ENCODE data around the gene NNAT. TPM values are rescaled to one million over a fixed set of nuclear protein-coding genes. Genes with fewer than 3 reads are reported as not detected.

The NNAT gene
- total RNA-seq, 1 donor from 2014 or later = 0.83 TPM

DNA sequence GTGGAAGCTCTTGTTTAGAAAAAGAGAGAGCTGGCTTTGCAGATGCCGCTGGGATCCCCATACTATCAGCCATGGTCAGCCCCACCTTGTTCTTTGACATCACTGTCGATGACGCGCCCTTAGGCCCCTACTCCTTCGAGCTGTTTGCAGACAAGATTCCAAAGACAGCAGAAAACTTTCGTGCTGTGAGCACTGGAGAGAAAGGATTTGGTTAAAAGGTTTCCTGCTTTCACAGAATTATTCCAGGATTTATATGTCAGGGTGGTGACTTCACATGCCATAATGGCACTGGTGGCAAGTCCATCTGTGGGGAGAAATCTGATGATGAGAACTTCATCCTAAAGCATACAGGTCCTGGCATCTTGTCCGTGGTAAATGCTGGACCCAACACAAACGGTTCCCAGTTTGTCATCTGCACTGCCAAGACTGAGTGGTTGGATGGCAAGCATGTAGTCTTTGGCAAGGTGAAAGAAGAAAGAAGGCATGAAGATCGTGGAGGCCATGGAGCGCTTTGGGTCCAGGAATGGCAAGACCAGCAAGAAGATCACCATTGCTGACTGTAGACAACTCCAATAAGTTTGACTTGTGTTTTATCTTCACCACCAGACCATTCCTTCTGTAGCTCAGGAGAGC is 9.0 kb downstream of the NNAT start:
- H3K27ac ChIP-seq = no peak overlapping the region
- intact Hi-C loops (cut with DNase I) = loop anchor here (10.0 kb wide), 2 partner anchors 255 to 325 kb away; no protein-coding TSS in a partner anchor
- H3K4me3 ChIP-seq = no peak overlapping the region
- no peak for ATAC-seq
- peaks cover 3% of the 10 kb centered on the region for H3K27me3 ChIP-seq (ENCODE audit: low read depth)
- no peak for DNase-seq
- H3K9me3 ChIP-seq = no peaks in the 10 kb centered on the region
- TF ChIP-seq, protein P1, sequence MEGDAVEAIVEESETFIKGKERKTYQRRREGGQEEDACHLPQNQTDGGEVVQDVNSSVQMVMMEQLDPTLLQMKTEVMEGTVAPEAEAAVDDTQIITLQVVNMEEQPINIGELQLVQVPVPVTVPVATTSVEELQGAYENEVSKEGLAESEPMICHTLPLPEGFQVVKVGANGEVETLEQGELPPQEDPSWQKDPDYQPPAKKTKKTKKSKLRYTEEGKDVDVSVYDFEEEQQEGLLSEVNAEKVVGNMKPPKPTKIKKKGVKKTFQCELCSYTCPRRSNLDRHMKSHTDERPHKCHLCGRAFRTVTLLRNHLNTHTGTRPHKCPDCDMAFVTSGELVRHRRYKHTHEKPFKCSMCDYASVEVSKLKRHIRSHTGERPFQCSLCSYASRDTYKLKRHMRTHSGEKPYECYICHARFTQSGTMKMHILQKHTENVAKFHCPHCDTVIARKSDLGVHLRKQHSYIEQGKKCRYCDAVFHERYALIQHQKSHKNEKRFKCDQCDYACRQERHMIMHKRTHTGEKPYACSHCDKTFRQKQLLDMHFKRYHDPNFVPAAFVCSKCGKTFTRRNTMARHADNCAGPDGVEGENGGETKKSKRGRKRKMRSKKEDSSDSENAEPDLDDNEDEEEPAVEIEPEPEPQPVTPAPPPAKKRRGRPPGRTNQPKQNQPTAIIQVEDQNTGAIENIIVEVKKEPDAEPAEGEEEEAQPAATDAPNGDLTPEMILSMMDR (IDR thresholded peaks at IDR 0.05) = no peak
- H3K4me1 ChIP-seq = peaks cover 34% of the 10 kb centered on the region
- H3K36me3 ChIP-seq = no peaks in the 10 kb centered on the region

DNA sequence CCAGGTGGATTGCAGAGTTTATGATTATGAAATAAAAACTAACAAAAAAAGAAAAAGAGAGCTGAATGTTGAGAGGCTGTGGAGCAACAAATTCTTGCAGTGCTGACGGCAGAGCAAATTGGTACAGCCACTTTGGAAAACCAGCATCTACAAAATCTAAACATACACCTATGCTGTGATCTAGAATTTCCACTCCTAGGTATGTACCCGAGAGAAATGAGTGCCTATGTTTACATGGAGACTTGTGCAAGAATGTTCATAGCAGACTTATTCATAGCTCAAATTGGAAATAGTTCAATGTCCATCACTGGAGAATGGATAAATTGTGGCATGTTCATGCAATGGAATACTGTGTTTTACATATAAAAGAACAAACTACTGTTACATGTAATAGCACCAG is 9.6 kb downstream of the NNAT start:
- ATAC-seq (no peak), DNase-seq (no peak)
- Histone ChIP-seq H3K4me3 (no peak overlapping the region), H3K27me3 (ENCODE audit: low read depth) (peaks cover 3% of the 10 kb centered on the region), H3K4me1 (peaks cover 28% of the 10 kb centered on the region), H3K27ac (no peak overlapping the region), H3K36me3 (no peaks in the 10 kb centered on the region), H3K9me3 (no peaks in the 10 kb centered on the region)
- intact Hi-C loops (cut with DNase I) = loop anchor here (10.0 kb wide), 2 partner anchors 256 to 326 kb away; no protein-coding TSS in a partner anchor
- TF ChIP-seq, protein P1 (IDR thresholded peaks at IDR 0.05) = no peak

DNA sequence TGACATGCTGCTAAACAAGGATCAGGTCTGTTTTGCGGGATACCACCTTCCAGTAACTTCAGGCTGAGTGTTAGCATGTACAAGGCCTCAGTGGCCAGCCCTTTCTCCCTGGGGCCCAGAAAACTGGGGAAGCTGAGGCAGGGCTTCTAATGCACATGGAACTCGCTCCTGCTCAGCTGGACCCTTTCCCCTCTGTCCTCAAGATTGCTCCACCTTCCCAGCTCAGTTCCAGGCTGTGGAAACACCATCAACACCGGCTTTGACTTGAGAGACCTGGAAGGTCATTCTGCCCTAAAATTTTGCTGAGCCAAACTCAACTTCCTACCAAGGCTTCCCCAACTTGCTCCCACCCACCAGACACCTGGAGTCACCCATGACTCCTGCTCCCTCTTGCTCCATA is 10.8 kb downstream of the NNAT start:
- no peak overlapping the region for H3K27ac ChIP-seq
- TF ChIP-seq, protein P1 (IDR thresholded peaks at IDR 0.05) = no peak
- H3K9me3 ChIP-seq = no peaks in the 10 kb centered on the region

DNA sequence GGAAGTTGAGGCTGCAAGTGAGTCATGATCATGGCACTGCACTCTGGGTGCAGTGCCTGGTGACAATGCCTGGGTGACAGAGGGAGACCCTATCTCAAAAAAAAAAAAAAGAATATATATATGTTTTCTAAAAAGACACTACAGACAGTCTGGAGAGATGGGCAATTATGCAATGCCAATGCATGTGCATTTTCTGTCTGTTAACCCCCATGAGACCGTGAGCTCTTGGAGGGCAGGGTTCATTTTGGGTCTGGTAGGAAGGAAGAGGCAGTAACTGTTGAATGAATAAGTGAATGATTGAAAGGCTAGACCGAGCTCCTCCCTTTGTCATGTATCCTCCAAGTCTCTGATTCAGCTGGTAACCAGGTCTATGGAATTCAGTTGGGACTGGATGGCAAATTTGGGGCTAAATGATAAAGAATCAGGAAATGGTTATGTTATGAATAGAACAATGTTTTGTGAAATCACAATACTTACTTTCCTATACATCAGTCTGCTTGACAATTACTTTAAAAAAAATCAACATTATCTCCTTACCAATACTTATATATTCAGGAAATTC is 12.2 kb downstream of the NNAT start:
- Histone ChIP-seq H3K4me3 (no peak overlapping the region), H3K9me3 (no peaks in the 10 kb centered on the region), H3K27me3 (ENCODE audit: low read depth) (peaks cover 3% of the 10 kb centered on the region), H3K36me3 (no peaks in the 10 kb centered on the region), H3K4me1 (peaks cover 16% of the 10 kb centered on the region), H3K27ac (no peak overlapping the region)
- TF ChIP-seq, protein P1 (IDR thresholded peaks at IDR 0.05) = no peak
- intact Hi-C loops (cut with DNase I) = loop anchor here (10.0 kb wide), 2 partner anchors 258 to 328 kb away; no protein-coding TSS in a partner anchor
- DNase-seq (no peak), ATAC-seq (no peak)

More for the DNA sequence above, 10.8 kb downstream of the NNAT start:
- H3K4me1 ChIP-seq = peaks cover 16% of the 10 kb centered on the region
- intact Hi-C loops (cut with DNase I) = loop anchor here (10.0 kb wide), 2 partner anchors 257 to 327 kb away; no protein-coding TSS in a partner anchor
- peaks cover 3% of the 10 kb centered on the region for H3K27me3 ChIP-seq (ENCODE audit: low read depth)
- H3K36me3 ChIP-seq = no peaks in the 10 kb centered on the region
- DNase-seq = no peak
- H3K4me3 ChIP-seq = no peak overlapping the region
- no peak for ATAC-seq

DNA sequence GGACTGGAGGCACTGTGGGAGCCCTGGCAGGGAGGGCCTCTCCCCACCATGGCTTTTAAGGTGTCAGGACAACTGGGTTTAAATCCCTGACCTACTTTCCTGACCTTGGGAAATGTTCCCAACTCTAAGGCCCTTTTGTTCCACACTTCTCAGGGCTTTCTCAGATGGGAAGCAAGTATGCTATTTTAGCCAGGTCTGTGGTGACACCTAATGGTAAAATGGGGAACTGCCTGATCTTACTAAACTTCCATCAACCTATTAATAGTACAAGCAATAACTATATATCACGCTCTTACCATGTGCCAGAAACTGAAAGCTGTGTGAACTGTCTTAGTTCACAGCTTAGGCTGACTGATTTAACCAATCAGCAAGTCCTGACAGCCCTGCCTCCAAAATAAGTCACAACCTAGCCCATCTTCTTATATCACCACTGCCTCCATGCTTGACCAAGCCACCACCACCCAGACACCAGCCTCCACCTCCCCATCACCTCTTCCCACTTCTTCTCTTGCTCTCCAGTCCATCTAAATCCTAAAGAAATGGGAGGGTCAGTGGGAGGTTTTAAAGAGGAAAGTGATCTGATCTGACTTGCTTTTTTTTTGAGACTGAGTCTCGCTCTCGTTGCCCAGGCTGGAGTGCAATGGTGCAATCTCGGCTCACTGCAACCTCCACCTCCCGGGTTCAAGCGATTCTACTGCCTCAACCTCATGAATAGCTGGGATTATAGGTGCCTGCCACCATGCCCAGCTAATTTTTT is 13.5 kb downstream of the NNAT start:
- intact Hi-C loops (cut with DNase I) = loop anchor here (10.0 kb wide), 2 partner anchors 260 to 330 kb away; no protein-coding TSS in a partner anchor
- TF ChIP-seq, protein P1 (IDR thresholded peaks at IDR 0.05) = peak; percentile 89
- no peak overlapping the region for H3K4me3 ChIP-seq
- ATAC-seq (peak; percentile 91 to 92), DNase-seq (no peak)
- no peaks in the 10 kb centered on the region for H3K9me3 ChIP-seq
- no peak overlapping the region for H3K27ac ChIP-seq
- H3K36me3 ChIP-seq = no peaks in the 10 kb centered on the region
- H3K27me3 ChIP-seq (ENCODE audit: low read depth) = peaks cover under 1% of the 10 kb centered on the region
- H3K4me1 ChIP-seq = peaks cover 8% of the 10 kb centered on the region
